ENCODE measurements around the gene PPP2R5E. TPM values are rescaled to one million over a fixed set of nuclear protein-coding genes. Genes with fewer than 3 reads are reported as not detected.

PPP2R5E gene
- total and polyA plus RNA-seq, 4 donors, result 6.0 to 13.1 (median 8.4) TPM

DNA sequence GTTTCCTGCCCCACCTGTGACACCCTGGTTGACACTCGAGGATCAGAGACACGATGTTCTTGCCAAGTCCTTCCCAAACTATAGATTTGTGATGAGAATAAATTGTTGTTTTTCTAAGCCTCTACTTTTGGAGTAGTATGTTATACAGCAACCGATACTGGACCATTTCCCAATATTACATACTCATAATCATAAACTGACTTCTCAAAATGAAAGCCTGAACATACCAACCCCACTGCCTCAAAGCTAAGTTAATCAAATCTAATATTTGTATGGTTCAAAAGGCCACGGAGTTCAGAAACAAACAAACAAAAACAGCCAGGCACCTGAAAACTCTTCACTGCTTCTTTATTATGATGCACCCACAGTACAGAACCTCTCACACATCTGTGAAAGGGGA, 172.1 kb downstream of the PPP2R5E start:
- 86% methylated on average over 4 of the region's 4 CpGs for WGBS
- DNase-seq (ENCODE audit: low spot score), result no peak
- Histone ChIP-seq H3K9me3 (ENCODE audit: control insufficient read depth in 4 of 4, low read length in 3 of 4) (peaks cover 0 to 3% (median 0%) of the 10 kb centered on the region in 4 donors), H3K36me3 (ENCODE audit: control insufficient read depth in 4 of 4, insufficient read depth in 3 of 4, low read depth in 1 of 4, low read length in 3 of 4) (peaks cover 0 to 12% (median 6%) of the 10 kb centered on the region in 4 donors), H3K9ac (ENCODE audit: low read depth in 1 of 2, low read length in 2 of 2) (no peak overlapping the region), H3K4me1 (ENCODE audit: control insufficient read depth in 4 of 4, insufficient read depth in 4 of 4, low read length in 3 of 4) (no peaks in the 10 kb centered on the region), H3K27me3 (ENCODE audit: control insufficient read depth in 4 of 4, insufficient read depth in 4 of 4, low read length in 3 of 4) (no peaks in the 10 kb centered on the region), H3K4me3 (ENCODE audit: low read depth in 1 of 3, low read length in 3 of 3) (no peak overlapping the region), H3K27ac (ENCODE audit: low read depth in 1 of 2, low read length in 2 of 2) (no peak overlapping the region)
- TF ChIP-seq NR2F2 (IDR thresholded peaks at IDR 0.05) (no peak), YY1 (IDR thresholded peaks at IDR 0.05) (no peak), ZBTB33 (IDR thresholded peaks at IDR 0.05) (no peak), FOXA2 (IDR thresholded peaks at IDR 0.05) (no peak)
- TF ChIP-seq, protein P1, sequence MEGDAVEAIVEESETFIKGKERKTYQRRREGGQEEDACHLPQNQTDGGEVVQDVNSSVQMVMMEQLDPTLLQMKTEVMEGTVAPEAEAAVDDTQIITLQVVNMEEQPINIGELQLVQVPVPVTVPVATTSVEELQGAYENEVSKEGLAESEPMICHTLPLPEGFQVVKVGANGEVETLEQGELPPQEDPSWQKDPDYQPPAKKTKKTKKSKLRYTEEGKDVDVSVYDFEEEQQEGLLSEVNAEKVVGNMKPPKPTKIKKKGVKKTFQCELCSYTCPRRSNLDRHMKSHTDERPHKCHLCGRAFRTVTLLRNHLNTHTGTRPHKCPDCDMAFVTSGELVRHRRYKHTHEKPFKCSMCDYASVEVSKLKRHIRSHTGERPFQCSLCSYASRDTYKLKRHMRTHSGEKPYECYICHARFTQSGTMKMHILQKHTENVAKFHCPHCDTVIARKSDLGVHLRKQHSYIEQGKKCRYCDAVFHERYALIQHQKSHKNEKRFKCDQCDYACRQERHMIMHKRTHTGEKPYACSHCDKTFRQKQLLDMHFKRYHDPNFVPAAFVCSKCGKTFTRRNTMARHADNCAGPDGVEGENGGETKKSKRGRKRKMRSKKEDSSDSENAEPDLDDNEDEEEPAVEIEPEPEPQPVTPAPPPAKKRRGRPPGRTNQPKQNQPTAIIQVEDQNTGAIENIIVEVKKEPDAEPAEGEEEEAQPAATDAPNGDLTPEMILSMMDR (IDR thresholded peaks at IDR 0.05; ENCODE audit: low read depth, low read length, missing input control), result no peak
- TF ChIP-seq, protein P2, sequence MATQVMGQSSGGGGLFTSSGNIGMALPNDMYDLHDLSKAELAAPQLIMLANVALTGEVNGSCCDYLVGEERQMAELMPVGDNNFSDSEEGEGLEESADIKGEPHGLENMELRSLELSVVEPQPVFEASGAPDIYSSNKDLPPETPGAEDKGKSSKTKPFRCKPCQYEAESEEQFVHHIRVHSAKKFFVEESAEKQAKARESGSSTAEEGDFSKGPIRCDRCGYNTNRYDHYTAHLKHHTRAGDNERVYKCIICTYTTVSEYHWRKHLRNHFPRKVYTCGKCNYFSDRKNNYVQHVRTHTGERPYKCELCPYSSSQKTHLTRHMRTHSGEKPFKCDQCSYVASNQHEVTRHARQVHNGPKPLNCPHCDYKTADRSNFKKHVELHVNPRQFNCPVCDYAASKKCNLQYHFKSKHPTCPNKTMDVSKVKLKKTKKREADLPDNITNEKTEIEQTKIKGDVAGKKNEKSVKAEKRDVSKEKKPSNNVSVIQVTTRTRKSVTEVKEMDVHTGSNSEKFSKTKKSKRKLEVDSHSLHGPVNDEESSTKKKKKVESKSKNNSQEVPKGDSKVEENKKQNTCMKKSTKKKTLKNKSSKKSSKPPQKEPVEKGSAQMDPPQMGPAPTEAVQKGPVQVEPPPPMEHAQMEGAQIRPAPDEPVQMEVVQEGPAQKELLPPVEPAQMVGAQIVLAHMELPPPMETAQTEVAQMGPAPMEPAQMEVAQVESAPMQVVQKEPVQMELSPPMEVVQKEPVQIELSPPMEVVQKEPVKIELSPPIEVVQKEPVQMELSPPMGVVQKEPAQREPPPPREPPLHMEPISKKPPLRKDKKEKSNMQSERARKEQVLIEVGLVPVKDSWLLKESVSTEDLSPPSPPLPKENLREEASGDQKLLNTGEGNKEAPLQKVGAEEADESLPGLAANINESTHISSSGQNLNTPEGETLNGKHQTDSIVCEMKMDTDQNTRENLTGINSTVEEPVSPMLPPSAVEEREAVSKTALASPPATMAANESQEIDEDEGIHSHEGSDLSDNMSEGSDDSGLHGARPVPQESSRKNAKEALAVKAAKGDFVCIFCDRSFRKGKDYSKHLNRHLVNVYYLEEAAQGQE (IDR thresholded peaks at IDR 0.05), result no peak

- H3K9ac ChIP-seq (ENCODE audit: low read depth in 1 of 2, low read length in 2 of 2), result no peak overlapping the region
- H3K4me1 ChIP-seq (ENCODE audit: control insufficient read depth in 4 of 4, insufficient read depth in 4 of 4, low read length in 3 of 4), result no peaks in the 10 kb centered on the region
- no peak overlapping the region for H3K4me3 ChIP-seq (ENCODE audit: low read depth in 1 of 3, low read length in 3 of 3)
- H3K27ac ChIP-seq (ENCODE audit: low read depth in 1 of 2, low read length in 2 of 2), result no peak overlapping the region
- H3K9me3 ChIP-seq (ENCODE audit: control insufficient read depth in 4 of 4, low read length in 3 of 4), result peaks cover 0 to 3% (median 0%) of the 10 kb centered on the region in 4 donors
- no peaks in the 10 kb centered on the region for H3K27me3 ChIP-seq (ENCODE audit: control insufficient read depth in 4 of 4, insufficient read depth in 4 of 4, low read length in 3 of 4)
- TF ChIP-seq, protein P2 (IDR thresholded peaks at IDR 0.05), result no peak
- TF ChIP-seq TAF1 (conservative IDR thresholded peaks at IDR 0.05) (no peak), SP1 (IDR thresholded peaks at IDR 0.05) (no peak), YY1 (IDR thresholded peaks at IDR 0.05) (no peak), RAD21 (IDR thresholded peaks at IDR 0.05) (no peak), HNF4G (IDR thresholded peaks at IDR 0.05) (no peak), ZBTB33 (IDR thresholded peaks at IDR 0.05) (no peak), RXRA (IDR thresholded peaks at IDR 0.05) (no peak)
- TF ChIP-seq, protein P3, sequence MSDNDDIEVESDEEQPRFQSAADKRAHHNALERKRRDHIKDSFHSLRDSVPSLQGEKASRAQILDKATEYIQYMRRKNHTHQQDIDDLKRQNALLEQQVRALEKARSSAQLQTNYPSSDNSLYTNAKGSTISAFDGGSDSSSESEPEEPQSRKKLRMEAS (IDR thresholded peaks at IDR 0.05), result no peak
- H3K36me3 ChIP-seq (ENCODE audit: control insufficient read depth in 4 of 4, insufficient read depth in 3 of 4, low read depth in 1 of 4, low read length in 3 of 4), result no peaks in the 10 kb centered on the region
- no peak for DNase-seq (ENCODE audit: low spot score)
These were observed 175.3 kb downstream of the PPP2R5E start for GRCh38 chr14:63367742-63368364.

Measured in liver (tissue), 9 donors.